ENCODE results near the gene IQGAP2. TPM values are rescaled to one million over a fixed set of nuclear protein-coding genes. Genes with fewer than 3 reads are reported as not detected.

IQGAP2 gene
- total RNA-seq, 1 donor from 2014 or later: 1.3 TPM

DNA sequence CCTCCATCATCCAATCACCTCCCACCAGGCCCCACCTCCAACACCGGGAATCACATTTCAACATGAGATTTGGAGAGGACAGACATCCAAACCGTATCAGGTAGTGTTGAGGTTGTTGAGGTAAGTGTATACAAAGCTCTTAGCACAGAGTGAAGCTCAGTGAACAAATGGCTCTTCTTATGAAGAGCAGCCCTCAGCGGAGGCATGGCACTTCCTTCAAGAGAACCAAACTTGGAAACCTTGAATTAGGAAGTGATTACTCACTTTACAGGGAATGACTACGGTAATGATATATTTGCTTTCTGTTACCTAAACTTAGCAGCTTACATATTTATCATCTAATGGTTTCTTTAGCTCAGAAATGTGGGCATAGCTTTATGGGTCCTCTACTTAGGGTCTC lies 92.8 kb downstream of the IQGAP2 start:
- no peak for TF ChIP-seq CTCF (conservative IDR thresholded peaks at IDR 0.05; ENCODE audit: low read depth, low read length)
- no peak for DNase-seq (ENCODE audit: low read depth)
- H3K4me3 ChIP-seq (ENCODE audit: low read depth, low read length): no peak overlapping the region

DNA sequence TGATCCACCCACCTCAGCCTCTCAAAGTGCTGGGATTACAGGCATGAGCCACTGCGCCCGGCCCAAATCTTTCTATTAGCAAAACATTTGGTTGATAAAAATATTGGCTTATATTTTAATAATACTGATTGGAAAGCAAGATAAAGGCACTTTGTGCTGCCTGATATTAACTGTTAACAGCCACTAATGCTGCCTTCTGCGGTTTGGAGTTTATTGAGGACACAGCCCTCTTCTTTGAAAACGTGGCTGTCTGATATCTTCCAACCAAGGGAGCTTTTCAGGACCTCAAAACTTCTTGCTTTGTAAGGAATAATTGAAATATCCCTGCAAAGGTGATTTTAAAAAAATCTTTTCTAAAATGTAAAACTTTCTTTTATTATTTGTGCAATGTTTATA lies 94.0 kb downstream of the IQGAP2 start:
- DNase-seq (ENCODE audit: low read depth): no peak
- no peak overlapping the region for H3K4me3 ChIP-seq (ENCODE audit: low read depth, low read length)
- TF ChIP-seq CTCF (conservative IDR thresholded peaks at IDR 0.05; ENCODE audit: low read depth, low read length): no peak

- TF ChIP-seq CTCF (conservative IDR thresholded peaks at IDR 0.05; ENCODE audit: low read depth, low read length): no peak
- no peak for DNase-seq (ENCODE audit: low read depth)
These were observed 95.1 kb downstream of the IQGAP2 start for GRCh38 chr5:76497986-76498717.

GRCh38 chr5:76499507-76500161 lies 96.5 kb downstream of the IQGAP2 start:
- DNase-seq (ENCODE audit: low read depth): no peak
- no peak overlapping the region for H3K4me3 ChIP-seq (ENCODE audit: low read depth, low read length)
- no peak for TF ChIP-seq CTCF (conservative IDR thresholded peaks at IDR 0.05; ENCODE audit: low read depth, low read length)

More at GRCh38 chr5:76497986-76498717, 95.1 kb downstream of the IQGAP2 start:
- H3K4me3 ChIP-seq (ENCODE audit: low read depth, low read length): no peak overlapping the region

DNA sequence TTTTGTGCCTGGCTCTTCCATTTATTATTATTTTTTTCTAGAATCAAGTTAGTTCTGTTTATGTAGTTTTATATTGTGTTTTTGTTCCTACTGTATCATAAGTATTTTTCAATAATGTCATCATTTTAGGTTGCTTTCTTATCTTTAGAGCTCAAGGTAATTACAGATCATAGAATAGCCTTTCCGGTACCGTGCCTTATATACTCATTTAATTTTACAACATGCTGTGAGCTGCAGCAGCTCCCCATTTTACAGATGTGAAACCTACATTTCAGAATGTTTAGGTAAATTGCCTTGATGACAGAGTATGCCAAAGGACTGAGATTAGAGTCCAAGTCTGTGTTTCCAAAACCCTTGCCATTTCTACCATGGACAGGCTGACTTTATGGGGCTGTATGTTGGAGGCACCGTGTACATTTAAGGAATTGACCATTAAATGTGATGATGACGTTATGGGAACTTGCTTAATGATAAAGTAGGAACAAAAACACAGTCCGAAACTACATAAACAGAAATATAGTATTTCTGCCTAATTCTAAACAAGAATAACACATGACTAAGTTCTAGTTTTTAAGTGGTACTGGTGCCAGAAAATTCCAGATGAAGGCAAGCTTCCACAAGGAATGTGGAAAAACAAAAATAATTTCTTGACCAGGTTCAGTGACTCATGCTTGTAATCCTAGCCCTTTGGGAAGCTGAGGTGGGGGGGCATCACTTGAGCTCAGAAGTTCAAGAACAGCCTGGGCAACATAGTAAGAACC lies 97.7 kb downstream of the IQGAP2 start:
- DNase-seq (ENCODE audit: low read depth): no peak
- TF ChIP-seq CTCF (conservative IDR thresholded peaks at IDR 0.05; ENCODE audit: low read depth, low read length): no peak
- no peak overlapping the region for H3K4me3 ChIP-seq (ENCODE audit: low read depth, low read length)

DNA sequence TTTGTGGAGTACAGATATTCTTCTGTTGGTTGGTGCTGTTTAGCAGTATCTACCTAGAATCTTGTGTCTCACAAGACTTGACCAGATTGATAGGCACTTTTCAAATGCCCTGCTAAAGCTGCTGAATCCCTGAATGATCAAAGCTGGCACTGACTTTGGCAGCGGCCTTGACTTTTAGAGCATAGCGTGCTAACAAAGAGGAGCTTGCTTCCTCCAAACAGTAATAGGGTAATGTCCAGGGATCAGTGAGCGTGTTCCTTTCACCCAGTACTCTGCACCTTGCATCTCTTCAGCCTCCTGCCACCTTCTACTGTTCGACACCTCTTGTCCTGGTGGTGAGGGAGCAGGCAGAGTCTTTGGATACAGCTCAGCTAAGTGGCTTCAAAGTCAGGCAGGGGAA lies 100.8 kb downstream of the IQGAP2 start:
- DNase-seq (ENCODE audit: low read depth): no peak
- no peak overlapping the region for H3K4me3 ChIP-seq (ENCODE audit: low read depth, low read length)
- no peak for TF ChIP-seq CTCF (conservative IDR thresholded peaks at IDR 0.05; ENCODE audit: low read depth, low read length)
